ENCODE measurements around the gene TP63. TPM values are rescaled to one million over a fixed set of nuclear protein-coding genes. Genes with fewer than 3 reads are reported as not detected.

TP63 gene
- total and polyA plus RNA-seq, 2 donors (not counting 3 experiments of a cell fraction or from before 2014, with no cell fraction given): not detected

GRCh38 chr3:189690672-189691071 lies 59.5 kb downstream of the TP63 start:
- DNase-seq (ENCODE audit: low read depth, low spot score): no peak
- no peaks in the 10 kb centered on the region for H4K20me1 ChIP-seq (replicated peaks; ENCODE audit: control insufficient read depth, extremely low read depth, insufficient read depth, low read length)
- H3K27me3 ChIP-seq (ENCODE audit: control insufficient read depth in 2 of 2, insufficient read depth in 2 of 2, low read length in 2 of 2): no peaks in the 10 kb centered on the region
- no peak overlapping the region for H3K4me3 ChIP-seq (replicated peaks in 1 of 3; ENCODE audit: insufficient read depth in 1 of 3, low read depth in 1 of 3, low read length in 3 of 3)
- peaks cover 7% of the 10 kb centered on the region for H3K4me1 ChIP-seq (ENCODE audit: control insufficient read depth, extremely low read depth, insufficient read depth, low read length)
- no peak overlapping the region for H3K4me2 ChIP-seq (ENCODE audit: insufficient read depth, low read length)
- no peak for FAIRE-seq
- H3K36me3 ChIP-seq (ENCODE audit: control insufficient read depth in 2 of 2, extremely low read depth in 1 of 2, insufficient read depth in 2 of 2, low read length in 2 of 2): no peaks in the 10 kb centered on the region
- no peak for TF ChIP-seq MAX (IDR thresholded peaks at IDR 0.05; ENCODE audit: insufficient read depth, insufficient read length)
- no peak for TF ChIP-seq EZH2 (IDR thresholded peaks at IDR 0.05; ENCODE audit: borderline replicate concordance, low read depth, low read length, severe bottlenecking)
- ChIA-PET POLR2A (no interaction called here), CTCF (interaction anchor here (0.8 kb wide), 1 partner anchor 8 kb away, joined by 4 read pairs; no protein-coding TSS in a partner anchor)
- H3K9me1 ChIP-seq (replicated peaks; ENCODE audit: control insufficient read depth, extremely low read depth, insufficient read depth, low read length): no peaks in the 10 kb centered on the region
- no peaks in the 10 kb centered on the region for H3K79me2 ChIP-seq (ENCODE audit: control insufficient read depth, insufficient read depth, low read length)
- intact Hi-C loops (cut with micrococcal nuclease) (no loop called here), dilution Hi-C loops (cut with MboI; ENCODE audit: extremely low pct_ligation_motif_present, low sequenced_read_pairs) (no loop called here)
- no peak overlapping the region for H3K27ac ChIP-seq (ENCODE audit: insufficient read depth, low read depth, low read length)
- no peak overlapping the region for H2AFZ ChIP-seq (ENCODE audit: low read depth, low read length)
- no peak overlapping the region for H3K9ac ChIP-seq (replicated peaks; ENCODE audit: extremely low read depth, insufficient read depth, low read length)
- no peaks in the 10 kb centered on the region for H3K9me3 ChIP-seq (replicated peaks; ENCODE audit: control insufficient read depth, insufficient read depth, low read length)
- BruUV-seq (replicated peaks): no TSS peak

- Histone ChIP-seq H3K4me1 (ENCODE audit: control insufficient read depth, extremely low read depth, insufficient read depth, low read length) (no peaks in the 10 kb centered on the region), H3K9me1 (replicated peaks; ENCODE audit: control insufficient read depth, extremely low read depth, insufficient read depth, low read length) (no peaks in the 10 kb centered on the region), H3K9me3 (replicated peaks; ENCODE audit: control insufficient read depth, insufficient read depth, low read length) (no peaks in the 10 kb centered on the region), H3K27ac (ENCODE audit: insufficient read depth, low read depth, low read length) (no peak overlapping the region), H3K4me2 (ENCODE audit: insufficient read depth, low read length) (no peak overlapping the region), H3K9ac (replicated peaks; ENCODE audit: extremely low read depth, insufficient read depth, low read length) (no peak overlapping the region), H3K4me3 (replicated peaks in 1 of 3; ENCODE audit: insufficient read depth in 1 of 3, low read depth in 1 of 3, low read length in 3 of 3) (no peak overlapping the region), H3K27me3 (ENCODE audit: control insufficient read depth in 2 of 2, insufficient read depth in 2 of 2, low read length in 2 of 2) (no peaks in the 10 kb centered on the region), H3K79me2 (ENCODE audit: control insufficient read depth, insufficient read depth, low read length) (no peaks in the 10 kb centered on the region), H2AFZ (ENCODE audit: low read depth, low read length) (no peak overlapping the region), H4K20me1 (replicated peaks; ENCODE audit: control insufficient read depth, extremely low read depth, insufficient read depth, low read length) (no peaks in the 10 kb centered on the region), H3K36me3 (ENCODE audit: control insufficient read depth in 2 of 2, extremely low read depth in 1 of 2, insufficient read depth in 2 of 2, low read length in 2 of 2) (no peaks in the 10 kb centered on the region)
- CTCF ChIA-PET: interaction anchor here (1.3 kb wide), 1 partner anchor 9 kb away, joined by 5 read pairs; no protein-coding TSS in a partner anchor
- no peak for DNase-seq (ENCODE audit: low read depth, low spot score)
- dilution Hi-C loops (cut with MboI; ENCODE audit: extremely low pct_ligation_motif_present, low sequenced_read_pairs) (no loop called here), intact Hi-C loops (cut with micrococcal nuclease) (no loop called here)
- TF ChIP-seq JUN (IDR thresholded peaks at IDR 0.05; ENCODE audit: borderline replicate concordance, insufficient read depth, insufficient read length, low read depth) (no peak), GATA2 (IDR thresholded peaks at IDR 0.05; ENCODE audit: insufficient read depth, insufficient read length, low read depth, low read length) (no peak), MYC (IDR thresholded peaks at IDR 0.05; ENCODE audit: low read depth, low read length) (no peak), FOS (IDR thresholded peaks at IDR 0.05; ENCODE audit: borderline replicate concordance, insufficient read depth, low read length) (no peak), POLR2AphosphoS5 (IDR thresholded peaks at IDR 0.05; ENCODE audit: insufficient read depth, low read depth, low read length) (no peak)
- no TSS peak for BruUV-seq (replicated peaks)
- no peak for FAIRE-seq
- POLR2A ChIA-PET: no interaction called here
Measured at GRCh38 chr3:189695400-189695799, 64.2 kb downstream of the TP63 start.

All from endothelial cell of umbilical vein (primary cell).